RWPE2 (cell line): ENCODE measurements around the gene P2RX3.

Source experiments
- ATAC-seq: fragments of 200-7000 bp; cut with Tn5 transposase; 3 replicates; pipeline ENCODE4 v1.9.1; 2021; ENCODE audit warnings: low read depth
- DNase-seq: peaks from one replicate; pipeline ENCODE4 v3.0.0-alpha.2; 2020; ENCODE audit warnings: low spot score
- H3K27ac ChIP-seq: fragments of 450-650 bp; 2 replicates; pipeline ENCODE4 v1.5.1; 2017; ENCODE audit warnings: mild to moderate bottlenecking; ENCODE audit not compliant: poor library complexity, severe bottlenecking
- H3K27me3 ChIP-seq: fragments of 250-450 bp; sonication (Bioruptor Pico); 2 replicates; pipeline ENCODE4 v1.5.1; 2021; ENCODE audit warnings: mild to moderate bottlenecking, moderate library complexity; ENCODE audit not compliant: insufficient read depth, poor library complexity, severe bottlenecking
- H3K36me3 ChIP-seq: fragments of 250-450 bp; sonication (Bioruptor Pico); 2 replicates; pipeline ENCODE4 v1.5.1; 2020; ENCODE audit warnings: low read depth, mild to moderate bottlenecking, moderate library complexity
- H3K4me1 ChIP-seq: fragments of 250-450 bp; sonication (Bioruptor Pico); 2 replicates; pipeline ENCODE4 v1.5.1; 2021; ENCODE audit warnings: mild to moderate bottlenecking, moderate library complexity; ENCODE audit not compliant: insufficient read depth, poor library complexity, severe bottlenecking
- H3K4me3 ChIP-seq: fragments of 250-450 bp; sonication (Bioruptor Pico); 2 replicates; pipeline ENCODE4 v1.5.1; 2021; ENCODE audit warnings: mild to moderate bottlenecking, moderate library complexity; ENCODE audit not compliant: severe bottlenecking
- H3K9me3 ChIP-seq: fragments of 250-450 bp; sonication (Bioruptor Pico); 2 replicates; pipeline ENCODE4 v1.5.1; 2021; ENCODE audit warnings: mild to moderate bottlenecking, moderate library complexity; ENCODE audit not compliant: severe bottlenecking
- TF ChIP-seq, protein P1 (sequence below): fragments of 450-650 bp; IDR thresholded peaks from one replicate; pipeline ENCODE4 v1.5.1; 2017; ENCODE audit warnings: mild to moderate bottlenecking, moderate library complexity; ENCODE audit not compliant: poor library complexity, severe bottlenecking

The P2RX3 gene

DNA sequence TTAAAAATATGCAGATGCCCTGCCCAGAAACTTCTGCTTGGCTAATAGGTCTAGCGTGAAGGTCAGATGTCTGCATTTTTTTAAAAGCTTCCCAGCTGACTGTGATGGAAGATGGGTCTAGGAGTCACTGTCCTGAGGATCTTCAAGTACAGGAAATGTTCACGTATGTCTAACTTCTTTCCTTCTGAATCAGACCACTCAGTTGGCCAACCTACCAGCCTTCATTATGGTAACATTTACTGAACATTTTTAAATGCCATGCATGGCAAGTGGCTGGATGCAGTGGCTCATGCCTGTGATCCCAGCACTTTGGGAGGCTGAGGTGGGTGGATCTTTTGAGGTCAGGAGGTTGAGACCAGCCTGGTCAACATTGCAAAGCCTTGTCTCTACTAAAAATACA lies 53.4 kb downstream of the P2RX3 start:
- no peaks in the 10 kb centered on the region for H3K36me3 ChIP-seq
- TF ChIP-seq, protein P1, sequence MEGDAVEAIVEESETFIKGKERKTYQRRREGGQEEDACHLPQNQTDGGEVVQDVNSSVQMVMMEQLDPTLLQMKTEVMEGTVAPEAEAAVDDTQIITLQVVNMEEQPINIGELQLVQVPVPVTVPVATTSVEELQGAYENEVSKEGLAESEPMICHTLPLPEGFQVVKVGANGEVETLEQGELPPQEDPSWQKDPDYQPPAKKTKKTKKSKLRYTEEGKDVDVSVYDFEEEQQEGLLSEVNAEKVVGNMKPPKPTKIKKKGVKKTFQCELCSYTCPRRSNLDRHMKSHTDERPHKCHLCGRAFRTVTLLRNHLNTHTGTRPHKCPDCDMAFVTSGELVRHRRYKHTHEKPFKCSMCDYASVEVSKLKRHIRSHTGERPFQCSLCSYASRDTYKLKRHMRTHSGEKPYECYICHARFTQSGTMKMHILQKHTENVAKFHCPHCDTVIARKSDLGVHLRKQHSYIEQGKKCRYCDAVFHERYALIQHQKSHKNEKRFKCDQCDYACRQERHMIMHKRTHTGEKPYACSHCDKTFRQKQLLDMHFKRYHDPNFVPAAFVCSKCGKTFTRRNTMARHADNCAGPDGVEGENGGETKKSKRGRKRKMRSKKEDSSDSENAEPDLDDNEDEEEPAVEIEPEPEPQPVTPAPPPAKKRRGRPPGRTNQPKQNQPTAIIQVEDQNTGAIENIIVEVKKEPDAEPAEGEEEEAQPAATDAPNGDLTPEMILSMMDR: no peak
- no peaks in the 10 kb centered on the region for H3K4me1 ChIP-seq
- H3K4me3 ChIP-seq: no peak overlapping the region
- H3K9me3 ChIP-seq: no peaks in the 10 kb centered on the region
- DNase-seq (no peak), ATAC-seq (no peak)
- H3K27me3 ChIP-seq: no peaks in the 10 kb centered on the region
- no peak overlapping the region for H3K27ac ChIP-seq

DNA sequence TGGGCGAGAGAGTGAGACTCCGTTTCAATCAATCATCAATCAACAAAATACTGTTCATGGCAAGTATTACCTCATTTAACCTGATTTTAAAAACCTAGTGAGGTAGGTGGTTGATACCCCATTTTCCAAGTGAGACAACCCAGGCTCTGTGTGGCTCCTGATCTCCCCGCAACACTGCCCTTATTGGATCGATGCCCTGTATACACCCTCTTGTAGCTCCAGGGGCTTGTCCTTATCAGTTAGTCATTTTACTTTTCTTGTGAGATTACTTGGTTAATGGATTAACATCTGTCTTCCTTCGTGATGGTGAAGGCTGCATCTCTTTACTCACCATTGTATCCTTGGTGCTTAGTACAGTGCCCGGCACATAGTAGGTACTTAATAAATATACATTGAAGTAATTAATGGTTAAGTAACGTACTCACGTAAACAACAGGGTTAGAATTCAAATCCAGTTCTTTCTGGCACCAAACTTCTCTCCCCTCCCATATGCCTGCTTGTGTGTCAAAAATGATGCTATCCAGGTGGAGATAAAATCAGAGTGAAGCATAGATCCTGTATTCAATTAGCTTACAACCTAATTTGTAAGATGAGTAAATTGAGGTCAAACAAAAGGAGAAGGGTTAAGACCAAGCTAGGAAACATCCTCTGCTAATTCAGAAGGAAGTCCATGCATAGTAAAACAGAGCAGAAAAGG lies 54.1 kb downstream of the P2RX3 start:
- no peaks in the 10 kb centered on the region for H3K36me3 ChIP-seq
- H3K27ac ChIP-seq: no peak overlapping the region
- H3K4me1 ChIP-seq: no peaks in the 10 kb centered on the region
- no peaks in the 10 kb centered on the region for H3K27me3 ChIP-seq
- no peaks in the 10 kb centered on the region for H3K9me3 ChIP-seq
- no peak for ATAC-seq
- no peak overlapping the region for H3K4me3 ChIP-seq
- no peak for DNase-seq
- TF ChIP-seq, protein P1: no peak

DNA sequence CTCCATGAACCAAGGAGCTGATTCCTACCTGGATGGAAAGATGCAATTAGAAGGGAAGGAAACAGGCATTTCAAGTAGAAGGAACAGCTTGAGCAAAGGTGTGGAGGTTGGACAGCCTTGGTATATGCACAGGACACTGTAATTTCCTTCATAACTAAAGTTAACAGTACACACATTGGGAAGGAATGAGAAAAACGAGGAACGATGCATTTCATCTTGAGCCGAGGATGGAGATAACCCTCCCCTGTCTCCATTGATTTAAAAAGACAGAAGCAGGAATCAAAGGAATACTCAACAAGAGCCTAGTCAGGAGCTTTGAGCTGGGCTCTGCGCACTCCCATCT lies 54.6 kb downstream of the P2RX3 start:
- Histone ChIP-seq H3K9me3 (no peaks in the 10 kb centered on the region), H3K27me3 (no peaks in the 10 kb centered on the region), H3K4me1 (no peaks in the 10 kb centered on the region), H3K4me3 (no peak overlapping the region), H3K36me3 (no peaks in the 10 kb centered on the region), H3K27ac (no peak overlapping the region)
- DNase-seq (no peak), ATAC-seq (no peak)
- TF ChIP-seq, protein P1: no peak

DNA sequence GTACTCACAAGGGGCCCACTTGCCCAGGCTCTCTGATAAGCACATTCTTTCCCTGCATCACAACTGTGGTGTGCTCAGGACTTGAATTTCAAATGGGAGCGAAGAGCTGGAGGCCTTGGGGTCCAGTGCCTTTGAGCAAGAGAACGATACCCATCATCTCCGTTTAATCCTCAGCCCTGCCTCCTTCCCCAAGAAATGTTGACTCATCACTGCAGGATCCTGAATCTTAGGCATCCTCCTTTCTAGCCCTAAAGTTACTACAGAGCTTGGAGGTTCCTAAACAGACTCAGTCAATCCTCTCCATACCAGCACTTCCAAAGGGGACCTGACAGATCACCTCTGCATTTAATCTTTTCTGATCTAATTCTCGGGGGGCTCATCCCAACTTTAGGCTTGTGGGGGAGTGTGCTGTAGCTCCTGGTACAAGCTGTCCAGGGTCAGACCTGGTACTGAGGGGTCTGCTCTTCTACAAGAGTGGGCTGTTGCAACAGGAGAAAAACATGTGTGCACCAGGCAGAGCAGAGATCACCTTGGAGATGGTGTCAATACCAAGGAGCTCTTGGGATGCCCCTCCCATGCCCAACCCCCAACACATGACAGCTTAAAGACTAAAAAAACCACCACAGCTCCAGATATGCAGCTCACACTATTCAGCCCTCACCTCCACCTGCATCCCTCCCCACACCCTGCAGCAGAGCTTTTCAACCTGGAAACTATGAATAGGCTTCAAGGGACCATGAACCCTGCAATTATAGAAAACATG lies 56.2 kb downstream of the P2RX3 start:
- no peaks in the 10 kb centered on the region for H3K36me3 ChIP-seq
- H3K4me1 ChIP-seq: peaks cover 6% of the 10 kb centered on the region
- no peak overlapping the region for H3K4me3 ChIP-seq
- no peaks in the 10 kb centered on the region for H3K27me3 ChIP-seq
- DNase-seq (no peak), ATAC-seq (no peak)
- no peak overlapping the region for H3K27ac ChIP-seq
- TF ChIP-seq, protein P1: no peak
- no peaks in the 10 kb centered on the region for H3K9me3 ChIP-seq
